H1 (cell line): ENCODE data around the gene NPHP3. TPM values are rescaled to one million over a fixed set of nuclear protein-coding genes. Genes with fewer than 3 reads are reported as not detected.

Experiments used
- CHD7 ChIP-seq: fragments of 300-600 bp; sonication (generic); IDR thresholded peaks from 2 replicates; pipeline ENCODE4 v1.7.1; 2012; ENCODE audit warnings: low read length, moderate library complexity, mild to moderate bottlenecking, inconsistent platforms; ENCODE audit not compliant: insufficient replicate concordance
- CTCF ChIP-seq, 3 experiments: IDR thresholded peaks; 1 replicate in 2 of 3; 2 replicates in 1 of 3; pipeline versions ENCODE4 v1.5.1 to v1.6.1; 2011; ENCODE audit warnings: low read length in 3 of 3, mild to moderate bottlenecking in 3 of 3, inconsistent platforms in 2 of 3, low read depth in 1 of 3, moderate library complexity in 1 of 3; ENCODE audit not compliant: insufficient read depth in 1 of 3; ENCODE audit errors: control extremely low read depth in 1 of 3
- EGR1 ChIP-seq: IDR thresholded peaks from 2 replicates; pipeline ENCODE4 v1.6.1; 2011; ENCODE audit warnings: low read depth, low read length, borderline replicate concordance
- NRF1 ChIP-seq: IDR thresholded peaks from 2 replicates; pipeline ENCODE4 v1.6.1; 2011; ENCODE audit warnings: mild to moderate bottlenecking, low read depth, low read length, improper control_type of control experiment
- RAD21 ChIP-seq, 2 experiments: IDR thresholded peaks in 1 of 2; conservative IDR thresholded peaks in 1 of 2; 2 replicates each; pipeline ENCODE4 v1.6.1; 2011; ENCODE audit warnings: low read depth in 2 of 2, low read length in 2 of 2, improper control_type of control experiment in 1 of 2, inconsistent platforms in 1 of 2, mild to moderate bottlenecking in 1 of 2, moderate library complexity in 1 of 2
- SIX5 ChIP-seq: IDR thresholded peaks from 2 replicates; pipeline ENCODE4 v1.6.1; 2011; ENCODE audit warnings: mild to moderate bottlenecking, low read depth, low read length
- YY1 ChIP-seq: IDR thresholded peaks from 2 replicates; pipeline ENCODE4 v1.6.1; 2011; ENCODE audit warnings: low read depth, mild to moderate bottlenecking, low read length
- polyA plus RNA-seq, 7 experiments: library from polyadenylated mRNA; depleted of rRNA in 3 of 7; stranded (reverse) in 5 of 7; unstranded in 2 of 7; fragments of >200 nt in 5 of 7; fragments of 200-250 nt in 2 of 7; gene quantifications; 1 replicate in 5 of 7; 2 replicates in 1 of 7; 4 replicates in 1 of 7; pipeline versions ENCODE4 v1.2.1 to v1.2.3, GENCODE V29; 2011 to 2013; ENCODE audit warnings: missing spikeins in 2 of 7, mixed read lengths in 2 of 7
- total RNA-seq: library from RNA; stranded (reverse); fragmentation: NEBNext Ultra II Directional; extraction: Animal tissue kit (Norgen Biotek cat#: 25700); gene quantifications from 2 replicates; pipeline ENCODE4 v1.2.1, GENCODE V29; 2021

NPHP3 gene
- total and polyA plus RNA-seq, 2 of the 8 experiments (the other 6 are each of a cell fraction or from before 2014, with no cell fraction given) = 6.8 to 14.8 TPM

- no peak for TF ChIP-seq SIX5
- no peak for TF ChIP-seq NRF1
- peak; percentile 32 to 59 (median 59); a peak in 3 of 4 replicates for TF ChIP-seq CTCF (IDR thresholded peaks at IDR 0.05; ENCODE audit: control extremely low read depth in 1 of 3, insufficient read depth in 1 of 3, low read depth in 1 of 3, low read length in 3 of 3)
- 0 out of 2 replicates have a peak, but pooled peaks have one; percentile 14 for TF ChIP-seq YY1
- no peak for TF ChIP-seq EGR1
- peak; percentile 41 to 45 for TF ChIP-seq RAD21 (IDR thresholded peaks at IDR 0.05 in 1 of 2, conservative IDR thresholded peaks at IDR 0.05 in 1 of 2; ENCODE audit: low read depth in 2 of 2, low read length in 2 of 2)
- no peak for TF ChIP-seq CHD7
Measured at GRCh38 chr3:132659365-132660051, 62.7 kb downstream of the NPHP3 start, which contains the start of gene ACAD11 (continued).
